Gastrocnemius medialis (tissue), 4 donors: ENCODE results near the gene MRPL18.

Experiments used
- CTCF ChIP-seq, 5 experiments: fragments of 450-650 bp in 3 of 5; fragments of 200-600 bp in 2 of 5; sonication (generic) in 2 of 5; IDR thresholded peaks in 4 of 5; conservative IDR thresholded peaks in 1 of 5; 1 replicate in 4 of 5; 2 replicates in 1 of 5; pipeline ENCODE4 v1.5.1; 2016 to 2019; ENCODE audit warnings: antibody characterized with exemption in 5 of 5, mild to moderate bottlenecking in 3 of 5, moderate library complexity in 3 of 5
- POLR2A ChIP-seq, 2 donors: fragments of 450-650 bp; IDR thresholded peaks; one replicate each; pipeline ENCODE4 v1.6.1; 2017; ENCODE audit warnings: antibody characterized with exemption in 2 of 2, mild to moderate bottlenecking in 2 of 2, moderate library complexity in 2 of 2

- TF ChIP-seq POLR2A (IDR thresholded peaks at IDR 0.05) (no peak), CTCF (IDR thresholded peaks at IDR 0.05 in 4 of 5, conservative IDR thresholded peaks at IDR 0.05 in 1 of 5) (no peak)
Observed at GRCh38 chr6:159742165-159742564, 48.1 kb upstream of the MRPL18 start.
